Ishikawa (cell line): ENCODE measurements around the gene RNLS.

ENCODE experiments used
- CEBPB ChIP-seq: IDR thresholded peaks from 2 replicates; pipeline ENCODE4 v1.6.1; 2012
- CREB1 ChIP-seq: IDR thresholded peaks from 2 replicates; pipeline ENCODE4 v1.6.1; 2012; ENCODE audit warnings: low read depth
- EGR1 ChIP-seq: IDR thresholded peaks from 2 replicates; pipeline ENCODE4 v1.6.1; 2012
- EP300 ChIP-seq: IDR thresholded peaks from 2 replicates; pipeline ENCODE4 v1.6.1; 2012; ENCODE audit warnings: borderline replicate concordance
- FOXM1 ChIP-seq: IDR thresholded peaks from 2 replicates; pipeline ENCODE4 v1.6.1; 2012; ENCODE audit warnings: low read depth, borderline replicate concordance
- MAX ChIP-seq: IDR thresholded peaks from 2 replicates; pipeline ENCODE4 v1.6.1; 2012
- NFIC ChIP-seq: IDR thresholded peaks from 2 replicates; pipeline ENCODE4 v1.6.1; 2012
- RAD21 ChIP-seq: IDR thresholded peaks from 2 replicates; pipeline ENCODE4 v1.6.1; 2012; ENCODE audit warnings: low read depth
- TAF1 ChIP-seq: IDR thresholded peaks from 2 replicates; pipeline ENCODE4 v1.6.1; 2012; ENCODE audit warnings: low read depth, mild to moderate bottlenecking
- TCF12 ChIP-seq: IDR thresholded peaks from 2 replicates; pipeline ENCODE4 v1.6.1; 2012; ENCODE audit warnings: low read depth
- TEAD4 ChIP-seq: IDR thresholded peaks from 2 replicates; pipeline ENCODE4 v1.6.1; 2012
- YY1 ChIP-seq: IDR thresholded peaks from 2 replicates; pipeline ENCODE4 v1.6.1; 2012; ENCODE audit warnings: low read depth
- ZBTB7A ChIP-seq: IDR thresholded peaks from 2 replicates; pipeline ENCODE4 v1.6.1; 2012; ENCODE audit warnings: low read depth
- TF ChIP-seq, protein P1 (sequence below): IDR thresholded peaks from 2 replicates; pipeline ENCODE4 v1.6.1; 2012
- TF ChIP-seq, protein P2 (sequence below): IDR thresholded peaks from 2 replicates; pipeline ENCODE4 v1.6.1; 2012; ENCODE audit warnings: low read depth, mild to moderate bottlenecking

Gene RNLS

DNA sequence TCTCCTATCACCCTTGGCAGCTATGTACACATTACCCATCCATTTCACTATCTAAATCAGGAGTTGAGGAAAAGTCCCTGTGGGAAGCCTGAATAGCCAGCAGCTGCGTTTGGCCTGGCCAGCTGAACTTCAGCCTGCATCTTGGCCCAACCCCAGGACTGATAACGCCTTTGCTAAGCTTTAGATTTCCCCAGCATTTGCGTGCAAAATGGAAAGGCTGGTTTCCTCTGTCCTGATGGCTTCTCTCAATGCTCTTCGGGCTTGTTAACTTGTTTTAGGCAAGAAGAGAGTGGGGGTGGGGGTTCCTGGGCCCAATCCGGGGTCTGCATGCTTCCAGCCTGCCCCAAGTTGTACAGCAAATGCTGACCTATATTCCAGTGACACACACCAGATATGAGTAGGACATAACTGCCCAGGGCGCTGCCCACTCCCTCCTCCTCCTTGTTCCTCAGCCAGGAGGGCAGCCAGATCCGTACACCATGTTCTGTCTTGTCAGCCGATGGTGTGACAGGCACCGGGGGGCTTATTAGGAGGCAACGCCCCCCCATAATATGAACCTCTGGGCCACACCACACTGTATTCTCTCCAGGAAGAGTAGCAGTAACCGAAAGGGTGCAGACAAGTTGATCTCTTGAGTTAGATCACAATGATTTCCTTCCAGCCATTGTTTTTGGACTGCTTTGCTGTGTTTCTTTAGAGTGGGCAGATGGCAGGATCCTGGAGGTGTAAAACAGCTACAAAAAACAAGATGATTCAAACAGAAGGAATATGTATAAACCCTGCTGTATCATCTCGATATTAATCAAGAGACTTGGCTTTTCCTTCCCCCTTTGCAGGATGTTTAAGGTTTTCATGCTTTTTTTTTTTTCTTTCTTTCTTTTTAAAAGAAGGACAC, 339.0 kb downstream of the RNLS start:
- TF ChIP-seq YY1 (no peak), RAD21 (no peak)

DNA sequence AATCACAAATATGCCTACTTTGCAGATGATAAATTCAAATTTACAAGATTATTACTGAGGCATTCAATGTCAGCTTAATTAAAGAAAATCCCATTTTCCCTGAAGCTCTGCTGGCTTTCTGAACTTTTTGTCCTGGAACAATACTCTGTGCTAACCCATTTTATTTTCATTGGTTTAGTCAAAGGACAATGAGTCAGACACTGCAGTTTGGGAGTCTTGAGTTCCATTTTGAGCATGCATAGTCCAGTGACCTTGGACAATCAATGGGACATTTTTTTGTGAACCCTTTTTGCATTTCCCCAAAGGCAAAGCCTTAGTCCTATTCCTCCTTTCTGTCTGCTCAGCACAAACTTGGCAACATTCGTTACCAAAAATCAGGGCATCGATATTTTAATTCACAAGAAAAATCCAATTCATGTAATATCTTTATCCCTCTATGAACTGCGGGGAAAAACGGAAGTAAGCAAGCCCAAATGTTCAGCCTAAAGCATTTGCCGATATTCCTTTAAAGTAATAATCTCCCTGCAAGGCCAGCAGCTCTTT, 339.8 kb downstream of the RNLS start:
- TF ChIP-seq, protein P1, sequence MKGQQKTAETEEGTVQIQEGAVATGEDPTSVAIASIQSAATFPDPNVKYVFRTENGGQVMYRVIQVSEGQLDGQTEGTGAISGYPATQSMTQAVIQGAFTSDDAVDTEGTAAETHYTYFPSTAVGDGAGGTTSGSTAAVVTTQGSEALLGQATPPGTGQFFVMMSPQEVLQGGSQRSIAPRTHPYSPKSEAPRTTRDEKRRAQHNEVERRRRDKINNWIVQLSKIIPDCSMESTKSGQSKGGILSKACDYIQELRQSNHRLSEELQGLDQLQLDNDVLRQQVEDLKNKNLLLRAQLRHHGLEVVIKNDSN = no peak
- TF ChIP-seq TCF12 = no peak
- TF ChIP-seq TAF1 = no peak
- TF ChIP-seq, protein P2, sequence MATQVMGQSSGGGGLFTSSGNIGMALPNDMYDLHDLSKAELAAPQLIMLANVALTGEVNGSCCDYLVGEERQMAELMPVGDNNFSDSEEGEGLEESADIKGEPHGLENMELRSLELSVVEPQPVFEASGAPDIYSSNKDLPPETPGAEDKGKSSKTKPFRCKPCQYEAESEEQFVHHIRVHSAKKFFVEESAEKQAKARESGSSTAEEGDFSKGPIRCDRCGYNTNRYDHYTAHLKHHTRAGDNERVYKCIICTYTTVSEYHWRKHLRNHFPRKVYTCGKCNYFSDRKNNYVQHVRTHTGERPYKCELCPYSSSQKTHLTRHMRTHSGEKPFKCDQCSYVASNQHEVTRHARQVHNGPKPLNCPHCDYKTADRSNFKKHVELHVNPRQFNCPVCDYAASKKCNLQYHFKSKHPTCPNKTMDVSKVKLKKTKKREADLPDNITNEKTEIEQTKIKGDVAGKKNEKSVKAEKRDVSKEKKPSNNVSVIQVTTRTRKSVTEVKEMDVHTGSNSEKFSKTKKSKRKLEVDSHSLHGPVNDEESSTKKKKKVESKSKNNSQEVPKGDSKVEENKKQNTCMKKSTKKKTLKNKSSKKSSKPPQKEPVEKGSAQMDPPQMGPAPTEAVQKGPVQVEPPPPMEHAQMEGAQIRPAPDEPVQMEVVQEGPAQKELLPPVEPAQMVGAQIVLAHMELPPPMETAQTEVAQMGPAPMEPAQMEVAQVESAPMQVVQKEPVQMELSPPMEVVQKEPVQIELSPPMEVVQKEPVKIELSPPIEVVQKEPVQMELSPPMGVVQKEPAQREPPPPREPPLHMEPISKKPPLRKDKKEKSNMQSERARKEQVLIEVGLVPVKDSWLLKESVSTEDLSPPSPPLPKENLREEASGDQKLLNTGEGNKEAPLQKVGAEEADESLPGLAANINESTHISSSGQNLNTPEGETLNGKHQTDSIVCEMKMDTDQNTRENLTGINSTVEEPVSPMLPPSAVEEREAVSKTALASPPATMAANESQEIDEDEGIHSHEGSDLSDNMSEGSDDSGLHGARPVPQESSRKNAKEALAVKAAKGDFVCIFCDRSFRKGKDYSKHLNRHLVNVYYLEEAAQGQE = no peak
- TF ChIP-seq EP300 = no peak
- no peak for TF ChIP-seq NFIC
- no peak for TF ChIP-seq ZBTB7A
- TF ChIP-seq MAX = no peak
- no peak for TF ChIP-seq FOXM1
- TF ChIP-seq RAD21 = no peak
- no peak for TF ChIP-seq TEAD4
- TF ChIP-seq CREB1 = no peak
- no peak for TF ChIP-seq EGR1
- no peak for TF ChIP-seq CEBPB

DNA sequence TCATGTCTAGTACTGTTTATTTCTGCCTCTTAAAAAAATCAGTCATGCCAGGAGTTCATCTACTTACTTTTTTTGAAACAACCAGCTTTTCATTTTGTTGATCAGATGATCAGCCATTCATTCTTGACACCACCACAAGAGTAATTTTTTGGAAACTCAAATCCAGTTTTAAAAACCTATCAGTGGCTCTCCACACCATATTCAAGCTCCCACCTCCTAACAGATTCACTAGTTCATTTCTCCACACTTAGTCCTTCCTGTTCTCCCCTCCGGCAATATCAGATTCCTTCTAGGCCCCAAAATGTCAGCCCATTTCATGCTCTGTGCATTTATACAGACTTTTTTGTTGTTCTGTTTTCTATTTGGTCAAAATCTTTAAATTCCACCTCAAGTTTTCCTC, 341.6 kb downstream of the RNLS start:
- TF ChIP-seq TCF12 (no peak), RAD21 (no peak), MAX (no peak), ZBTB7A (no peak), CREB1 (no peak), NFIC (no peak), TAF1 (no peak), EP300 (no peak), YY1 (no peak), CEBPB (no peak), TEAD4 (no peak), EGR1 (no peak), FOXM1 (no peak)
- TF ChIP-seq, protein P2 = no peak
- TF ChIP-seq, protein P1 = no peak

GRCh38 chr10:88239212-88239611, 343.9 kb downstream of the RNLS start:
- no peak for TF ChIP-seq EP300
- TF ChIP-seq FOXM1 = no peak
- TF ChIP-seq TAF1 = no peak
- no peak for TF ChIP-seq TCF12
- TF ChIP-seq MAX = no peak
- TF ChIP-seq, protein P1 = no peak
- no peak for TF ChIP-seq EGR1
- TF ChIP-seq TEAD4 = no peak
- TF ChIP-seq CREB1 = no peak
- no peak for TF ChIP-seq YY1
- no peak for TF ChIP-seq NFIC
- TF ChIP-seq, protein P2 = no peak
- no peak for TF ChIP-seq RAD21
- no peak for TF ChIP-seq CEBPB
- TF ChIP-seq ZBTB7A = no peak
